HCT116 (cell line): ENCODE measurements around the gene PDK2. TPM values are rescaled to one million over a fixed set of nuclear protein-coding genes. Genes with fewer than 3 reads are reported as not detected.

Experiments
- ATAC-seq: fragments of 200-7000 bp; cut with Tn5 transposase; 2 replicates; pipeline ENCODE4 v1.9.1; 2020; ENCODE audit warnings: mild to moderate bottlenecking, moderate library complexity
- BruUV-seq: library from RNA; stranded (reverse); fragments of 400-500 nt; replicated peaks from 2 replicates; lab custom pipeline; 2021; lab: Mats Ljungman, UMichigan
- CTCF ChIA-PET: fragments of 300-600 bp; sonication (Branson Sonifier 250); formaldehyde crosslinking; loops from one replicate; lab custom pipeline; 2021; ENCODE audit warnings: antibody characterized with exemption; lab: Charles Lee
- POLR2A ChIA-PET: fragments of 300-600, 350-600 bp; sonication (Branson Sonifier 250); formaldehyde crosslinking; loops from one replicate; lab custom pipeline; 2021; ENCODE audit warnings: antibody characterized with exemption; lab: Charles Lee
- RAD21 ChIA-PET, 2 experiments: fragments of 300-600 bp; sonication (Branson Sonifier 250); formaldehyde crosslinking; loops; one replicate each; lab custom pipeline; 2023; ENCODE audit warnings: low total read pairs in 2 of 2; ENCODE audit not compliant: uncharacterized antibody in 2 of 2, unreplicated experiment in 2 of 2, low non-redundant PET in 1 of 2; lab: Charles Lee
- DNase-seq: peaks from one replicate; pipeline ENCODE4 v3.0.0-alpha.2; 2010; ENCODE audit warnings: low read depth, low spot score
- H2AFZ ChIP-seq: fragments of 200-600 bp; shearing (Covaris generic), sonication (generic); 2 replicates; pipeline ENCODE4 v1.6.1; 2017; ENCODE audit warnings: low read depth, mixed run types, mixed read lengths, antibody characterized with exemption, low read length; ENCODE audit not compliant: poor library complexity, severe bottlenecking
- H3K27ac ChIP-seq: 2 replicates; pipeline ENCODE4 v1.5.1; 2012; ENCODE audit warnings: low read depth, low read length
- H3K27me3 ChIP-seq: fragments of 200-600 bp; sonication (generic); 2 replicates; pipeline ENCODE4 v1.6.1; 2016; ENCODE audit warnings: mixed run types, low read length, mixed read lengths; ENCODE audit not compliant: insufficient read depth
- H3K36me3 ChIP-seq, 2 experiments: fragments of 200-500 bp in 1 of 2; fragments of 200-600 bp in 1 of 2; sonication (Bioruptor generic) in 1 of 2; sonication (generic) in 1 of 2; 2 replicates each; pipeline versions ENCODE4 v1.5.1 to v1.6.1; 2014 to 2016; ENCODE audit warnings: low read length in 2 of 2, inconsistent platforms in 1 of 2, mixed read lengths in 1 of 2, mixed run types in 1 of 2; ENCODE audit not compliant: insufficient read depth in 2 of 2, control insufficient read depth in 1 of 2
- H3K4me1 ChIP-seq, 2 experiments: fragments of 200-600 bp in 1 of 2; sonication (generic) in 1 of 2; 2 replicates each; pipeline versions ENCODE4 v1.5.1 to v1.6.1; 2012 to 2017; ENCODE audit warnings: low read length in 2 of 2, inconsistent platforms in 1 of 2, mild to moderate bottlenecking in 1 of 2, mixed read lengths in 1 of 2, mixed run types in 1 of 2, moderate library complexity in 1 of 2; ENCODE audit not compliant: insufficient read depth in 2 of 2, control insufficient read depth in 1 of 2
- H3K4me2 ChIP-seq: fragments of 200-600 bp; sonication (generic); 2 replicates; pipeline ENCODE4 v1.6.1; 2017; ENCODE audit warnings: mixed run types, low read length, mixed read lengths
- H3K4me3 ChIP-seq, 2 experiments: fragments of 200-600 bp in 1 of 2; sonication (generic) in 1 of 2; replicated peaks in 1 of 2; 2 replicates each; pipeline ENCODE4 v1.5.1; 2011 to 2016; ENCODE audit warnings: low read length in 2 of 2, control low read depth in 1 of 2, low read depth in 1 of 2, mild to moderate bottlenecking in 1 of 2, mixed read lengths in 1 of 2, mixed run types in 1 of 2
- H3K79me2 ChIP-seq: fragments of 200-600 bp; sonication (generic); 2 replicates; pipeline ENCODE4 v1.6.1; 2017; ENCODE audit warnings: mild to moderate bottlenecking, mixed run types, low read length, moderate library complexity, mixed read lengths; ENCODE audit not compliant: insufficient read depth
- H3K9ac ChIP-seq: fragments of 200-600 bp; sonication (generic); 2 replicates; pipeline ENCODE4 v1.6.1; 2016; ENCODE audit warnings: low read length, mixed read lengths
- H3K9me2 ChIP-seq: fragments of 200-600 bp; sonication (generic), shearing (Covaris generic); 2 replicates; pipeline ENCODE4 v1.6.1; 2017; ENCODE audit warnings: mixed run types, mild to moderate bottlenecking, moderate library complexity; ENCODE audit not compliant: insufficient read depth
- H3K9me3 ChIP-seq, 2 experiments: fragments of 200-500 bp in 1 of 2; fragments of 200-600 bp in 1 of 2; sonication (Bioruptor generic) in 1 of 2; sonication (generic) in 1 of 2; 2 replicates each; pipeline ENCODE4 v1.6.1; 2014 to 2017; ENCODE audit warnings: low read length in 2 of 2, mixed read lengths in 2 of 2, inconsistent platforms in 1 of 2, low read depth in 1 of 2, mild to moderate bottlenecking in 1 of 2, mixed run types in 1 of 2, moderate library complexity in 1 of 2; ENCODE audit not compliant: control insufficient read depth in 1 of 2, insufficient read depth in 1 of 2
- H4K20me1 ChIP-seq: fragments of 200-600 bp; sonication (generic), shearing (Covaris generic); 2 replicates; pipeline ENCODE4 v1.6.1; 2017; ENCODE audit warnings: mixed run types, mild to moderate bottlenecking, moderate library complexity; ENCODE audit not compliant: insufficient read depth
- ATF3 ChIP-seq: IDR thresholded peaks from 2 replicates; pipeline ENCODE4 v1.6.1; 2012
- CBX3 ChIP-seq: IDR thresholded peaks from 2 replicates; pipeline ENCODE4 v1.6.1; 2012; ENCODE audit warnings: low read depth
- CTCF ChIP-seq, 3 experiments: fragments of 200-600 bp in 1 of 3; sonication (generic) in 1 of 3; IDR thresholded peaks in 2 of 3; conservative IDR thresholded peaks in 1 of 3; 2 replicates each; pipeline ENCODE4 v1.5.1; 2012 to 2017; ENCODE audit warnings: low read depth in 2 of 3, low read length in 2 of 3, antibody characterized with exemption in 1 of 3, borderline replicate concordance in 1 of 3, control low read depth in 1 of 3, mild to moderate bottlenecking in 1 of 3, mixed read lengths in 1 of 3, mixed run types in 1 of 3, moderate library complexity in 1 of 3; ENCODE audit not compliant: insufficient read depth in 1 of 3
- EGR1 ChIP-seq: IDR thresholded peaks from 2 replicates; pipeline ENCODE4 v1.6.1; 2012; ENCODE audit warnings: low read depth
- ELF1 ChIP-seq: IDR thresholded peaks from 2 replicates; pipeline ENCODE4 v1.6.1; 2012; ENCODE audit warnings: low read depth, borderline replicate concordance
- MAX ChIP-seq: IDR thresholded peaks from 2 replicates; pipeline ENCODE4 v1.6.1; 2012
- REST ChIP-seq: IDR thresholded peaks from 2 replicates; pipeline ENCODE4 v1.6.1; 2012; ENCODE audit warnings: low read depth
- SIN3A ChIP-seq: IDR thresholded peaks from 2 replicates; pipeline ENCODE4 v1.6.1; 2012; ENCODE audit warnings: low read depth
- SRF ChIP-seq: IDR thresholded peaks from 2 replicates; pipeline ENCODE4 v1.6.1; 2012; ENCODE audit warnings: low read depth
- ZBTB33 ChIP-seq: IDR thresholded peaks from 2 replicates; pipeline ENCODE4 v1.6.1; 2011; ENCODE audit warnings: mild to moderate bottlenecking, low read length, moderate library complexity; ENCODE audit not compliant: insufficient replicate concordance; ENCODE audit errors: extremely low read depth
- ZFX ChIP-seq: fragments of 450-650 bp; IDR thresholded peaks from 2 replicates; pipeline ENCODE4 v1.6.1; 2017
- intact Hi-C: fragments of 100-400 bp; cut with micrococcal nuclease; formaldehyde crosslinking; loops from 2 replicates; pipeline ENCODE4 v1.10.0; 2022
- total RNA-seq: library from RNA; stranded (reverse); gene quantifications from one replicate; pipeline ENCODE4 v1.2.1, GENCODE V29; 2021; ENCODE audit not compliant: unreplicated experiment

The PDK2 gene
- total RNA-seq, 1 experiment from 2014 or later, result 39.1 TPM

- Histone ChIP-seq H3K79me2 (no peaks in the 10 kb centered on the region), H2AFZ (no peak overlapping the region), H3K27ac (no peak overlapping the region; the same call in 1 of the 2 replicates), H3K4me1 (peaks cover 7 to 22% of the 10 kb centered on the region in 2 experiments; a peak in 3 of 4 replicates), H3K9me3 (no peaks in the 10 kb centered on the region), H3K9ac (no peak overlapping the region), H4K20me1 (no peaks in the 10 kb centered on the region), H3K4me2 (no peak overlapping the region), H3K27me3 (0 out of 2 replicates have a peak, but pooled peaks cover under 1% of the 10 kb centered on the region), H3K4me3 (no peak overlapping the region), H3K36me3 (peaks cover 0 to under 1% of the 10 kb centered on the region in 2 experiments; a peak in 1 of 4 replicates), H3K9me2 (no peaks in the 10 kb centered on the region)
- ATAC-seq, result no peak
- ChIA-PET CTCF (interaction anchor here (1.1 to 6.8 kb wide), 6 partner anchors 10 to 86 kb away, joined by 3 to 55 read pairs (median 7); partner anchors contain the start of gene PDK2), RAD21 (no interaction called here), POLR2A (no interaction called here)
- intact Hi-C loops, result loop anchor here (2.0 kb wide), 1 partner anchor 47 kb away; no protein-coding TSS in a partner anchor
- no TSS peak for BruUV-seq
- TF ChIP-seq CBX3 (no peak), ZBTB33 (no peak), REST (no peak), MAX (no peak), EGR1 (no peak), ATF3 (no peak), ELF1 (no peak), SRF (no peak), CTCF (IDR thresholded peaks at IDR 0.05 in 2 of 3, conservative IDR thresholded peaks at IDR 0.05 in 1 of 3; ENCODE audit: borderline replicate concordance in 1 of 3, insufficient read depth in 1 of 3, low read depth in 2 of 3, low read length in 2 of 3) (no peak), SIN3A (no peak), ZFX (no peak)
- no peak for DNase-seq
Measured at GRCh38 chr17:50113624-50114320, 18.6 kb downstream of the PDK2 start.
